Ascending aorta (tissue), 2 donors: ENCODE data around the gene CRTC1. TPM values are rescaled to one million over a fixed set of nuclear protein-coding genes. Genes with fewer than 3 reads are reported as not detected.
A peak's percentile ranks its signal among the peaks of the same experiment; 100 is the strongest.

Source experiments
- DNase-seq, 2 donors: peaks; one replicate each; pipeline ENCODE4 v3.0.0-alpha.2; 2019; ENCODE audit warnings: low spot score in 2 of 2
- H3K27ac ChIP-seq, 2 donors: fragments of 200-600 bp; sonication (generic); one replicate each; pipeline ENCODE4 v1.5.1; 2016 to 2017; ENCODE audit warnings: mild to moderate bottlenecking in 1 of 2
- H3K27me3 ChIP-seq: fragments of 200-600 bp; sonication (generic); one replicate; pipeline ENCODE4 v1.5.1; 2017
- H3K36me3 ChIP-seq, 2 donors: fragments of 200-600 bp; sonication (generic); one replicate each; pipeline ENCODE4 v1.5.1; 2016
- H3K4me1 ChIP-seq, 2 donors: fragments of 200-600 bp; sonication (generic); one replicate each; pipeline ENCODE4 v1.5.1; 2016 to 2017; ENCODE audit warnings: mild to moderate bottlenecking in 1 of 2
- H3K4me3 ChIP-seq, 2 donors: fragments of 200-600 bp; sonication (generic); one replicate each; pipeline ENCODE4 v1.5.1; 2016 to 2017; ENCODE audit warnings: mild to moderate bottlenecking in 1 of 2
- H3K9me3 ChIP-seq, 2 donors: fragments of 200-600 bp; sonication (generic); one replicate each; pipeline ENCODE4 v1.5.1; 2016
- intact Hi-C: fragments of 100-400 bp; cut with DNase I; formaldehyde crosslinking; loops from one replicate; pipeline ENCODE4 v1.15.1; 2023
- total RNA-seq: library from RNA; depleted of rRNA; stranded (reverse); fragments of >200 nt; gene quantifications from one replicate; pipeline ENCODE4 v1.1.0, GENCODE V29; 2016
- TF ChIP-seq, protein P1 (sequence below), 3 experiments: fragments of 200-600 bp in 2 of 3; fragments of 450-650 bp in 1 of 3; sonication (generic) in 2 of 3; IDR thresholded peaks; one replicate each; pipeline ENCODE4 v1.5.1; 2016 to 2019; ENCODE audit warnings: antibody characterized with exemption in 3 of 3, mild to moderate bottlenecking in 1 of 3, moderate library complexity in 1 of 3

CRTC1 gene
- total RNA-seq, 1 donor from 2014 or later = 10.0 TPM

DNA sequence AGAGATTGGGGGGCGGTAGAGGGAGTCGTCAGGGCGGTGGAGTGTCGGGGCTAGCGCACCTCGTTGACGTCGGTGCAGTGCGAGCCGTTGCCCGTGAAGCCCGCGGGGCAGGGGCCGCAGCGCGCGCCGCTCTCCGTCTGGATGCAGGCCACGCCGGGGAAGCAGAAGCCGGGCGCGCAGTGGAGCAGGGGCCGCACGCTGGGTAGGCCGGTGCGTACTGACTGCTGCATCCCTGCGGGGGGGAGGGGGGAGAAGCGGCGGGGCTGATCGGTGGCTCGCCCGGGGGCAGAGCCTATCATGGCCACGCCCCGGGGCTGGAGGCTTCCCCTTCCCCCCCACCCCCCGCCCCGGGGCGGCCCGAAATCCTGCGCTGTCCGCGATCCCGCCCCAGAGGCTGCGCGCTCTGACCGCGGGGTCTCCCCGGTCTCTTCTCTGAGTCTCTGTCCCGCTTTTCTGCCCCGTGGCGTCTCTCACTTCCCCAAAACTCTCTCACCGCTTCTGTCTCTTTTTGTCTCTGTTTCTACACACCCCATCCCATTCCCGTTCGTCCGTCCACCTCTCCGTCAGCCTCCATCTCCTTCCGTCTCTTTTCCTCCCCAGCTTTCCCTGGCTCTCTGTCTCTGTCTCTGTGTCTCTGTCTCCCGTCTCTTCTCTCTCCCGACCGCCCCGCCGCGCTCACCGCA lies 106.5 kb downstream of the CRTC1 start:
- H3K27me3 ChIP-seq = peaks cover 43% of the 10 kb centered on the region
- no peaks in the 10 kb centered on the region for H3K36me3 ChIP-seq
- H3K4me3 ChIP-seq = peak overlapping the region; percentile 21 to 57

DNA sequence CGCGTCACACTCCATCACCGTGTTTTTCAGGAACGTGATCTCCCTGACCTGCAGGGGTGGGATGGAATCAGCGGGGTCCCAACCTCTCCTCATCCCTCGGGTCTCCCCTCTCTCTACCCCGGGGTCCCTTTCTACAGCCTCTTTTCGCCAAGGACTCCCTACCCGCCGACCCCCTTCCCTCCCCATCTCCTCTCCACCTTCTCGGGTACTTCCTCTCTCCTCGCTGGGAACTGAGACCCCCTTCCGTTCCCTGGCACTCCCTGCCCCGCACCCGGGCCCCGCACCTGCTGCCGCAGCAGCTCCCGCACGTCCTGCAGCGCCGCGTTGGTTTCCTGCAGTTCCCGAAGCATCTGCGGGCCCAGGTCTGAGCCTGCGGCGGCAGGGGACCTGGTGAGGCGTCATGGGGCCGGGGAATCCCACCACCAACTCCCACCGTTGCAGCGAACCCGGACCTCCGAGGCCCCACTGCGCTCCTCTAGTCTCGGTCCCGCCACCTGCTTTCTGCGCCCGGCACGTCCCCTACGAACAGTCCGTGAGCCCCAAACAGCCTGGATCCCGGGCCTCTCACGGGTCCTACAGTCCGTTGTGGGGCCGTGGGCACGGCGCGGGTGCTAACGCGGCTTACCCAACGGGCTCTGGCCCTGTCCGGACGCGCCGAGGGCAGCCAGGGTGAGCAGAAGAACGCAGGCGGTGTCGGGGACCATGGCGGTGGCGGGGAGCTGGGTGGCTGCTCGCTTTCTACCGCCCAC lies 107.3 kb downstream of the CRTC1 start, which contains the start of gene COMP:
Gene COMP, minus strand, starts transcription at position 740 of the 749 bp plus-strand sequence. Its CDS starts 36 bp downstream, at position 704.
- Histone ChIP-seq H3K36me3 (no peaks in the 10 kb centered on the region), H3K27me3 (peaks cover 43% of the 10 kb centered on the region), H3K27ac (no peak within 1 kb of the TSS), H3K9me3 (no peaks in the 10 kb centered on the region), H3K4me1 (peaks cover 13 to 26% of the 10 kb centered on the region in 2 donors), H3K4me3 (peak within 1 kb of the TSS; percentile 21 to 57)
- no peak for DNase-seq
- TF ChIP-seq, protein P1, sequence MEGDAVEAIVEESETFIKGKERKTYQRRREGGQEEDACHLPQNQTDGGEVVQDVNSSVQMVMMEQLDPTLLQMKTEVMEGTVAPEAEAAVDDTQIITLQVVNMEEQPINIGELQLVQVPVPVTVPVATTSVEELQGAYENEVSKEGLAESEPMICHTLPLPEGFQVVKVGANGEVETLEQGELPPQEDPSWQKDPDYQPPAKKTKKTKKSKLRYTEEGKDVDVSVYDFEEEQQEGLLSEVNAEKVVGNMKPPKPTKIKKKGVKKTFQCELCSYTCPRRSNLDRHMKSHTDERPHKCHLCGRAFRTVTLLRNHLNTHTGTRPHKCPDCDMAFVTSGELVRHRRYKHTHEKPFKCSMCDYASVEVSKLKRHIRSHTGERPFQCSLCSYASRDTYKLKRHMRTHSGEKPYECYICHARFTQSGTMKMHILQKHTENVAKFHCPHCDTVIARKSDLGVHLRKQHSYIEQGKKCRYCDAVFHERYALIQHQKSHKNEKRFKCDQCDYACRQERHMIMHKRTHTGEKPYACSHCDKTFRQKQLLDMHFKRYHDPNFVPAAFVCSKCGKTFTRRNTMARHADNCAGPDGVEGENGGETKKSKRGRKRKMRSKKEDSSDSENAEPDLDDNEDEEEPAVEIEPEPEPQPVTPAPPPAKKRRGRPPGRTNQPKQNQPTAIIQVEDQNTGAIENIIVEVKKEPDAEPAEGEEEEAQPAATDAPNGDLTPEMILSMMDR (IDR thresholded peaks at IDR 0.05) = no peak
- intact Hi-C loops = no loop called here

More for the DNA sequence above, 106.5 kb downstream of the CRTC1 start:
- Histone ChIP-seq H3K9me3 (no peaks in the 10 kb centered on the region), H3K27ac (no peak overlapping the region), H3K4me1 (peaks cover 13 to 21% of the 10 kb centered on the region in 2 donors)
- TF ChIP-seq, protein P1 (IDR thresholded peaks at IDR 0.05) = no peak
- intact Hi-C loops = no loop called here
- no peak for DNase-seq

- Histone ChIP-seq H3K27me3 (peaks cover 43% of the 10 kb centered on the region), H3K36me3 (no peaks in the 10 kb centered on the region), H3K4me1 (peaks cover 13 to 27% of the 10 kb centered on the region in 2 donors), H3K9me3 (no peaks in the 10 kb centered on the region), H3K27ac (no peak overlapping the region), H3K4me3 (peak overlapping the region in 1 of 2 donors; percentile 57)
- TF ChIP-seq, protein P1 (IDR thresholded peaks at IDR 0.05) = no peak
- DNase-seq = no peak
- intact Hi-C loops = no loop called here
These were observed 107.8 kb downstream of the CRTC1 start for GRCh38 chr19:18791315-18791678.

GRCh38 chr19:18792661-18793060 lies 109.2 kb downstream of the CRTC1 start:
- no peak overlapping the region for H3K27ac ChIP-seq
- no peak overlapping the region for H3K4me3 ChIP-seq
- peaks cover 10 to 27% of the 10 kb centered on the region in 2 donors for H3K4me1 ChIP-seq
- TF ChIP-seq, protein P1 (IDR thresholded peaks at IDR 0.05) = no peak
- no peaks in the 10 kb centered on the region for H3K36me3 ChIP-seq
- peaks cover 32% of the 10 kb centered on the region for H3K27me3 ChIP-seq
- no peak for DNase-seq
- intact Hi-C loops = no loop called here
- no peaks in the 10 kb centered on the region for H3K9me3 ChIP-seq

GRCh38 chr19:18793144-18794028 lies 109.9 kb downstream of the CRTC1 start:
- H3K4me1 ChIP-seq = peaks cover 10 to 27% of the 10 kb centered on the region in 2 donors
- no peak overlapping the region for H3K4me3 ChIP-seq
- no peak overlapping the region for H3K27ac ChIP-seq
- no peaks in the 10 kb centered on the region for H3K36me3 ChIP-seq
- intact Hi-C loops = no loop called here
- TF ChIP-seq, protein P1 (IDR thresholded peaks at IDR 0.05) = no peak
- no peaks in the 10 kb centered on the region for H3K9me3 ChIP-seq
- no peak for DNase-seq
- peaks cover 25% of the 10 kb centered on the region for H3K27me3 ChIP-seq
